K562 treated with DMSO at 1 percent for 4 hours (cell line): Measurements from ENCODE around the gene ENAH. TPM values are rescaled to one million over a fixed set of nuclear protein-coding genes. Genes with fewer than 3 reads are reported as not detected.

Source experiments
- total RNA-seq: library from RNA; unstranded; fragments of 300-600 nt; gene quantifications from 2 replicates; pipeline ENCODE4 v1.2.3, GENCODE V29; 2022; ENCODE audit not compliant: insufficient read depth

The ENAH gene
- total RNA-seq, result not detected in 2 replicates

DNA sequence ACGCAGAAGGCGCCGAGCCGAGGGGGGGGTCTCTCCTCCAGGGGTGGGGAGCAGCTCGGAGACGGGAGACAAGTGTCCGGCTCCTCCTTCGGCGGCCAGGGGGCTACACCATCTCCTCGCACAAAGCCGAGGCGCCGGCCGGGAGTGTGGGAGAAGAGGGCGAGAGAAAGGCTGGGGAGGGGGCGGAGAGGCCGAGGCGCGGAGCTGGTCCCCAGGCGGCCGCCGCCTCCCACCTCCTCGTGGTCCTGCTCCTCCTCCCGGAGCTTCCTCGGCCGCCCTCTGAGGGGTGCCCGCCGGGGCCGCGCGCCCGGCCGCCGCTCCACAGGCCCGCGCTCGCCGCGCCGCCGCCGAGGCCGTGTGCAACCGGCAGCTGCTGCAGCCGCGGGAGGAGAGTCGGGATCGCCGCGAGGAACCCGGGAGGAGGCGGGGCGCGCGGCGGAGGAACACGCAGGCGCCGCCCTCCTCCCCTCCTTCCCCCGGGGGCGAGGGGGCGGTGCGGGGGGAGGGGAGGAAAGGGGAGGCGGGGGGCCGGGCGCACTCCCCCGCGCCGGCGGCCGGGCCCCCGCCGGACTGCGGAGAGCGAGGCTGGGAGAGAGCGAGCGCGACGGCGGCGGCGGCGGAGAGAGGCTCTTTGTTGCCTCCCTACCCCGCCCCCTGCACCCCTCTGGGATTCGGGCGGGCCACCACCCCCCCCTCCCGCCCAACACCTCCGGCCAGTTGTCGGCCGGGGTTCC, at the start of gene ENAH:
TSS of gene ENAH (minus strand) at position 395 of the 734 bp plus-strand sequence. CDS start 433 bp downstream, outside the sequence.

Other genes with a start within 250 kb of the ENAH start
- 47.3 and 61.7 TPM in 2 replicates for gene LBR, start 225.1 kb downstream of the ENAH start, total RNA-seq
- gene SRP9, start 124.7 kb upstream of the ENAH start, total RNA-seq, result 255 and 285 TPM in 2 replicates
- 32.0 and 32.8 TPM in 2 replicates for gene EPHX1, start 157.0 kb upstream of the ENAH start, total RNA-seq
- 28.8 and 35.5 TPM in 2 replicates for gene TMEM63A, start 229.3 kb upstream of the ENAH start, total RNA-seq
- not detected in 2 replicates for gene LEFTY1, start 236.0 kb upstream of the ENAH start, total RNA-seq